CD4-positive, alpha-beta T cell treated with Interleukin-10 for 1 hour (primary cell): ENCODE measurements around the gene CXCL14.

ENCODE experiments used
- DNase-seq: peaks from one replicate; pipeline ENCODE4 v3.0.0-alpha.2; 2020

CXCL14 gene

DNA sequence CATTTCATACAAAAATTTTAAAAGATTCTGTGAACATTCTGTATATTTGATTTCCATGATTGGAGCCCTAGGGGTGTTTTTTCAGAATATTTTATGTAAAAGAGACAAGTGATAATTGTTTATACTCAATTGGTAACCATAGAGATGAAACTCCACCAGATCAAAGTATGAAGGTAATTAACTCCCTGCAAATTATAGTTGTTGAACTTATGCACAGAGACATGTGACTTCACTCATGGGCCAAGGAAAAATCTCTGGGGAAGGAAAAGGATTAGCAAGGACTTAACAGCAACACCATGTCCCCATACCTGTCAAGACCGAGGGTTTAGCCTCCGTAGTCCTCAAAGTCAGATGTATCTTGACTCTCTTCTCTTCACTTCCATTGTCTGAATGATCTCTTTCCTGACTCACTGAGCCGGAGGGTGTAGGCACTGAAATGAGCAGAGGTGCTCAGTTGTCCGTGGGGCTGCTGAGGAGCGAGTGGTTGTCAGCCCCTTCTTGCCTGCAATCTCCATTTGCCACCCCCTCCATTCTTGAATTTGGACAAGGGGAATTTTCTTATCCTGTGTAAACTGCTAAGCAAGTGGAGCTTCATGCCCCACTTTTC, 17.5 kb upstream of the CXCL14 start:
- DNase-seq: no peak

DNA sequence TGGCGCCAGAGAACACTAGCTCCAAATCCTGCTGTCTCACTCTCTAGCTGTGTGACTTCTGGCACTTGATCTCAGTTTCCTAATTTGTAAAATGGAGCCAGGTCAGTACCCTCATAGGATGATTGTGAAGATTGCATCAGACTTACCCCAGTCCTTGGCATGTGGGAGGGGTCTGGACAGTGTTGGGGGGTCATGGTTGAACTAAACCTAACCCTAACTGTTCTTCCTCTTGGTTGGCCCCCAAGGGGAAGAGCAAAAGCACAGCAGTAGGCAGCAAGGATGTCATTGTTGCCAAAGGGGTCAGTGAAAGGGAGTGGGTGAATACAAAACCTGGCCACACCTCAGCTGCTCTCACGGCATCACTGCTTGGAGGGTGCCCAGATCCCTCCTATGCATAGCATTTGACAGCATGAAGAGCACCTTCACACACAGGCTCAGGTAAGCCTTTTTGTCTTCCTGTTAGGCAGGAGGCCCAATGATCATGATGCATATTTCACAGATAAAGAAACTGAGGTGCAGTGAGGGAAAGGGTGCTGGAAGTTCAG, 15.7 kb upstream of the CXCL14 start:
- DNase-seq: no peak

DNA sequence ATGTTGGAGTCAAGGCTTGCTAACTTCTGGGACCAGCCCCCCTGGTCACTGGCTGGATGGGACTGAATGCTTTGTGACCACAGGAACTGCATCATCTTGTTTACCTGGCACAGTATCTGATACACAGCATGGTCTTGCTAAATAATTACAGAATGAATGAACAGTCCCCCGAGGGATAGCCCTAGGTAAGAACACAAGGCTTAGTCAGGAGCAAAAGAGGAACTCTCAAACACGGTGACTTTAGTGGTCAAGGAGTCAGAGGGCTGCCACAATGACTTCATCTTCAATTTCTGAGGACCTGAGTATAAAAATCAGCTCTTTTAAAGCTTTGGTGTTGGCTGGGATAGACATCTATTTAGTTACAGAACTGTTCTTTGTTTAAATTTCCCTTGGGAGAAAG, 15.1 kb upstream of the CXCL14 start:
- DNase-seq: no peak

DNA sequence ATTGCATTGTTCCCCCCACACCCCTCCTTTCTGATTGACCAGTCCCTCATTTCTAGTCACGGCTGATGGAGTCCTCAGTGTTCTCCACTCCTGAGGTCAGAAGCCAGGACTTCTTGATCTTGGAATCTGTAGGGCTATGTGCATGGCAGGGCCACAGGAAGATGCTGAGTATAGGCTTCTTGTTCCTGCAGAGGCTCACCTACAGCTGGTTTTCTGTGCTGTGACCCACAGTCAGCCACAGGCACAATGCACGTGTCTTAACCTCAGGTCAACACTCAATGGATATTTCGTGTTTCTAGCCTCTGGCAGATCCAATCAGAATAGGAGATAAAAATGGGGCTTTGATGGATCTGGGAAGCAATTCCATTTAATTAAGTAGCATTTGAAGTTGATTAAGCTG, 14.3 kb upstream of the CXCL14 start:
- no peak for DNase-seq

DNA sequence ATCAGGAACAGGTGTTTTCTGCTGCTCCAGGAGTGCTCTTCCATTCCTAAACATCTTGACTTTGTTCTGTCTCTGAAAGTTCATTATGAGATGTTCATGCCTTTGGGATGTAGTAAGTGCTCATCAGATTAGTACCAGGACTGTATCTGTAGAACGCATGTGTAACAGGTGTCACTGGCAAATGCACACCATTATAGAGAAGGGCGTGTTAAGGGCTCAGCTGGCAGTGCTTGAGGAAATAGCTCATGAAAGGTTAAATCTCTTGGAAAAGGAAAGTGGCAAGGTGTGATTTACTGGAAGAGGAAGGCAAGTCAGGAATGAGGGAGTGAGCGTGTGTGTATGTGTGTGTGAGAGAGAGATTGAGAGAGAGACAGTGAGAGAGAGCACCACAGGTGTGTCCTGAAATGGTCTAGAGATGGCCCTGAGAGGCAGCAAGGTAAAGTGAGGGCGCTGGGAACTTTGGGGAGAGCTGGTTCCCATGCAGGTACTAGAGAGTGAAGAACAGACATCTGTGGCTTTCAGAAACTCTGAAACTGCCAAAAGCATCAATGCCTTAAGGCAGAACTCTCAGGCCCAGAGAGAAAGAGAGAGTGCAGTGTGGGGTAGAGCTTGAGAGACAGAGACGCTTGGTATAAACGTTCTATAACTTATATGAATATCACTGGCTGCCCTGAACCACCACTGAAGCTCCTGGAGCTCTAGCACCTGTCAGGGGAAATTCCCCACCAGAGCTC, 13.7 kb upstream of the CXCL14 start:
- DNase-seq: no peak

DNA sequence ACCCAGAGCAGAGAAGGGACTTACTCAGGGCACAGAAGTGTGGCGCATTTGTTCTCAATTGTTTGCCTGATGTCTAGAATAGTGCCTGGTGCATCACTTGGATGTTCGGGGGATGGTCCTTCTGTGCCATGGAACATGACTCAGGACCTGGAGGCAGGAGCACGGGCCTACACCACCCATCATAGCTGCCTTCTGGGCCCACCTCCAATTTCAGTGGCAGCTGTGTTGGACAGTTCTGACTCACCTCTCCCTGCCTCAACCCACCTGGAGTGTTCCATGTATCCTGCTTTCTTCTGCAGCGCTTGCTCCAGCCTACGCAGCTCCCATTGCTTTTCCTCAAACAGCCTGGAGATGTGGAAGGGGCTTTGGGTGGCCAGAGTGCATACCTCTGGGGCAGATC, 12.5 kb upstream of the CXCL14 start:
- DNase-seq: no peak

DNA sequence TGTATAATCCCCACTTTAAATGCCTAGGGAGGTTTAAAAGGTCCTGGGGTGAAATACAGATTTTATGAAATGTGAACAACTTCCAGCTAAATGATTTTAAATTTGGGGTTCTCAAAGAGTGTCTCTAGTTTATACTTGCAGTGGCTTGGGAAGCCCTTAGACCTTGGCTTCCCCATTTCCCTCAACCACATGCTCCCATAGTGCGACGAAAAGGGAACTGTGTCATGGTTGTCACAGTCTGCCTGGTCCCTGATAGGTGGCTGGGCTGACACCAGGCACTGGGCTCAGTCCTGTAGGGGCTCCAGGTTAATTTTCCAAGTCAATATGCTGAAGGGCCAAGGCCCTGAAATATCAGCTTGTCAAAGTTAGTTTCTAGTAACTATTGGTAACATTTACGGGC, 10.4 kb upstream of the CXCL14 start:
- no peak for DNase-seq

DNA sequence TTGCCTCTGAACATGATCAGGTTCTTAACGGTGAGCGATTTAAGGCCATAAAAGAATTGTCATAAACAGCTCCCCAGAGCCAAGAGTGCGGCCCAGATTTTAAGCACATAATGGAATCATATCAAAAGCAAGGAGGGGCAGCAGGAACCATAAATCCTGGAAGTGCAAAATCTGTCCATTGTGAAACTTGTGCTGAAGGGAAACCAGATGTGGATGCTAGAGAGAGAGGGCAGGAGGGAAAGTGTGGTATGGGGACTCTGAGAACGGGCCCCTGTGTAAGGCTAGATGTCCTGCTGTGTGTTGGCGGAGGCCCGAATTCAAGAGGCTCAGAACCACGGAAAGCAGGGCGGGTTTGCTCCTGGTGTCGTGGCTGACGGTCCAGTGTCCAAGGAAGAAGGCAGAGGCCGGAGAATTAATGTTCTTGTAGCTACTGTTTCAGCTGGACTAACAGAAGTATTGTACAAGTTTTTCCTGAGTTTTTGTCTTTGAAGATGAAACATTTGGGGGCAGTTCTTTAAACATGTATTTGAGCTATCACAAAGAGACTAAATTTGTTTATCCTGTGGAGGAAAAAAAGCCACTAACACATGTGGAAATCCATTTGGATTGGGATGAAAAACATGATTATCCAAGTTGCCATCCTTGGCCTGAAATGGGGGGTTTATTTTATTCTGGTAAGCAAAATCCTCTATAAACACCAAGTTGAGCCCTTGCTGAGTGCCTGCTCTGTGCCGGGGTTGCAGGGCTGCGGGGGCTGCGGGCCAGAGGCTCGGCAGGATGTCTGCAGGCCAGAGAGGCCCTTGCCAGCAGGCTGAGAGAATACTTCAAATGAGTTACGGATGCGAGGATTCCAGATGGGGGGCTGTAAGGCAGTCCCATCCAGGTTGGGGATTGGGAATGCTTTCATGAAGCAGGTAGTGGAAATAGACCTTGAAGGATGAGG, 9.2 kb upstream of the CXCL14 start:
- DNase-seq: no peak

DNA sequence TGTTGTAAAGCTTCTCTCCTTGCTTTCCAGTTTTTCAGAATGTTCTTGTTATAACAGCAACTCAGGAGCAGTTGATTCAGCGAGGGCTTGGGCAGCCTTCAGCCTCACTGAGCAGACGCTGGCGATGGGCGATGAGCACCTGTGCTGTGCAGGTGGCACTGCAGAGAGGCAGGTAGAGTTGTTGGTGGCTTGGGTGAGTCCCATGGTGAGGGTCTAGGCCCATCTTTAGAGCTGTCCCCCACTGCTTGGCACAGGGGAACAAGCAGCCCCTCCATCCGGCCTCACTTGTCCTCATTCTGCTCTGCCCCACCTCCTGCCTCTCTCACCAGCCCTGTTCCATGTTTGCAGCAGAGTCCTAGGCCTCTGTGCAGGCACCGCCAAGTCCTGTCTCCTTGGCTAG, 6.1 kb upstream of the CXCL14 start:
- no peak for DNase-seq

DNA sequence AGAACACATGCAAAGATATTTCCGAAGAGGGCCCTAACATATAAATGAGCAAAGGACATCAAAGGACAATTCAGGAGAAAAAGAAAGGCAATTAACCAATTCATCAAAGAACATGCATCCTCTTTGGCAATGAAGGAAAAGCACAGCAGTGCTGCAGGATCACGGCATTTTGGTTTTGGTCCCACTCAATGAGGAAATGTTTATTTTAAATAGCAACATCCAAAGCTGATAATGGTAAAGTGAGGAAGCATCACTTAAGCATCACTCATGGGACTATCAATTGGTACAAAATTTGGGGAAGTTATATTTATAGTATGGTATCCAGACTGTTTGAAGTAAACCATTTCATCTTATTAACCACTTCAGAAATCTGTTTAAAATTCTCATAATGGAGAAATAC, 5.5 kb upstream of the CXCL14 start:
- no peak for DNase-seq

DNA sequence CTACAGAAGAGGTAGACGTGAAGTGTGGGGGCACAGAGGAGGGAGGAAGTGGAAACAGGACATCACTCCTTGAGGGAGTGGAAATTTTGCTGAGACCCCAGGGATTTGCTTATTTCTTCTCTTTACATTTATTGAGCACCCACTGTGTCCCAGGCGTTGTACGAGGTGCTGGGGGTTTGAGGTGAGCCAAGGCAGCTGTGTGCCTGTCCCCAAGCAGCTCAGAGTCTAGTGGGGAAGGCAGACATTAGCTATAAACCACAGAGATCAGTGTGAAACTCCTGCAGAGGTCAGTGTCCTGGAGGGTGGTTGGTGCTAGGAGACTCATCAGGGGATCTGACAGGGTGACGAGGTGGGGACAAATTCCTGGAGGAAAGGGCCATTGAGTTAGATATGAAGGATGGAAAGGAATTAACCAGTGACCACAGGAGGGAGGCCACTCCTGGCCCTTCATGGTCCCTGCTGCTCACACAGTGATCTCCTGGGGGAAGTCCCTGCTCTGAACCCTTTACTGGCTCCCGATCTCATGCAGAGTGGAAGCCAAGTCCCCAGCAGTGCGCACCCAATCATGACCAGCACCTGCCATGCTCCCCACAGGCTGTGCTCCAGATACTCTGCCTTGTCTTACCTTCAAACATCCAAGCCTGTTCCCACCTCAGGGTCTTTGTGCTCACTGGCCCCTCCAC, 3.4 kb upstream of the CXCL14 start:
- DNase-seq: no peak

DNA sequence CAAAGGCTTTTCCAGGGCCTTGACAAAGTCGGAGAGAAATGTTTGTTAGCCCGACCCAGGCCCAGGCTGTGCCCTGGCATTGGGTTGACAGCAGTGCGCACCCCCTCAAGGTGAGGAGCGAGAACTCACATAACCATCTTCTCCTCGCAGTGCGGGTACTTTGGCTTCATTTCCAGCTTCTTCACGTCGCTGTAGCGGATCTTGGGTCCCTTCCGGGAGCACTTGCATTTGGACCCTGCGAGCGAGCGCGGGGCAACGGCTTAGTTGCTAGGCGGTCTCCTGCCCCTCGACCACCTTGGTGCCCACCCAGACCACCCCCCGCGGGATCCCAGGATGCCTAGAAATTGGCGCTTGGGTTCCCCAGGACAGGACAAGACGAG, 496 bp downstream of the CXCL14 start:
- no peak for DNase-seq

DNA sequence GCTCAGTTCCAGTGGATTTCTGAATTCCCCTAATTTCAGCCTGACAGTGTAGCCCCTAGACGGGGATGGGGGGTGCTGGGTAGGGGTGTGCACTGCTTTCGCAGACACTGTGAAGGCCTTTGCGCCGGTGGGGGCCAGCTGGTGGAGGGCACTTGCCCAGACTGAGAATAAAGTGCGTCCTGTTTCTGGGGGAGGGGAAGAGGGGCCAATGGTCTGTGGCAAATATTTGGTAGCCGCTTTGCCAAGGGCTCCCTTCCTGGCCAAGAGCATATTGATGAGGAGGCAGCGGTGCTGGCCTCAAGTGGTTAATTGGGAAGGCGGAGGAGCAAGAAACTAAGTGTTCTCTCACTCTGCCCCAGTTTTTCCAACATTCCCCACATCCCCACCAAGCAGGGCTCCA, 1.4 kb downstream of the CXCL14 start:
- DNase-seq: no peak

DNA sequence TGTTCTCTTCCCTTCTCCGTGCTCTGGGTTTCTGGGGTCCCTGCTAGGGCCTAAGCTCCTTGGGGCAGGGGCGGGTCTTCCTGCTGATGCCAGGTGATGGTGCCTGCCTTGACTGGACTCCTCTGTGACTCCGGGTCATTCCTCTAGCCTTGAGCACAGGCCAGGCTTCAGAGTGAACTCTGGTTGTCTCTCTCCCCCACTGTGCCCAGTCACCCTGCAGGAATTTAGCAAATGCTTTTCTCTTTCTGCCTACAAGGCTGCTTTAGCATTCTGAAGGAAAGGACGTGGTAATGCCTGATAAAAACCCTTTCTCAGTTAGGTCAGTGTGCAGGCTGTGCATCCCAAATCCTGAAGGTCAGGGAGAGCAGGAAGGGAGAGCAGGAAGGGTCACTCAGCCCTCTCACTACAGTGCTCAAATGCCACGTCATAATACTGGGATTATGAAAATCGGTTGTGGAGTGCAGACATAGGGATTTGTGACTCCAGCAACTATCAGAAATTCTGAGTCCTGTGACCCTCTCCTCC, 2.7 kb downstream of the CXCL14 start:
- DNase-seq: no peak

DNA sequence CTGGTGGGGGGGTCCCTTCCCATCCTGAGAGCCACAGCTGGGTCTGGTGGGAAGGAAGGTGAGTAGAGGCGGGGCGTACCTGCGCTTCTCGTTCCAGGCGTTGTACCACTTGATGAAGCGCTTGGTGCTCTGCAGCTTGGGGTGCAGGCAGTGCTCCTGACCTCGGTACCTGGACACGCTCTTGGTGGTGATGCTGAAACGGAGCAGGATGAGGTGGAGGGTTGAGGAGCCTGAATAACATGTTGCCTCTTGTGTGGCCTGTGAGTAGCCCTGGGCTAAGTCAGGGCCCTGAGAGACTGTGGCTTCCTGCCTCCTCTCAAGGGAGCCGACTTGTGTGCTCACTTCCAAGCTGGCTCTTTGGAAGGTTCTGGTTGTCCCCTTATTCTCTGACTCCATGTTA, 4.3 kb downstream of the CXCL14 start:
- DNase-seq: no peak

DNA sequence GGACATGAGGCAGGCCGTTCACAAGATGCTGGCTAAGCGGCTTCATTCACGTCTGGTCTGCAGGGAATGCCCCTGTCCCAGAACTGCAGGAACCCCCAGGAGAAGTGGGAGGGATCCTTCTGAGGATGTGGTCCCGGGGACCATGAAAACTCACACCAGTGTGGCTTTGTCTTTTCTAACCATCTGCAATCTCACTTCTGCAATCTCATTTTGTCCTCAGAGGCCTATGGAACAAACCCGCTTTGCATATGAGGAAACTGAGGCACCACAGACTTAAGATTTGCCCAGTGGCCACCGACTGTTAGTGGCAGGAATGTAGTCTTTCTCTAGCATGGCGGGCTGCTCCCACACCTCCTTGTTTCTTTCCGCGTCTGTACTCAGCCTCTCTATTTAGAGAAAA, 6.9 kb downstream of the CXCL14 start:
- no peak for DNase-seq

DNA sequence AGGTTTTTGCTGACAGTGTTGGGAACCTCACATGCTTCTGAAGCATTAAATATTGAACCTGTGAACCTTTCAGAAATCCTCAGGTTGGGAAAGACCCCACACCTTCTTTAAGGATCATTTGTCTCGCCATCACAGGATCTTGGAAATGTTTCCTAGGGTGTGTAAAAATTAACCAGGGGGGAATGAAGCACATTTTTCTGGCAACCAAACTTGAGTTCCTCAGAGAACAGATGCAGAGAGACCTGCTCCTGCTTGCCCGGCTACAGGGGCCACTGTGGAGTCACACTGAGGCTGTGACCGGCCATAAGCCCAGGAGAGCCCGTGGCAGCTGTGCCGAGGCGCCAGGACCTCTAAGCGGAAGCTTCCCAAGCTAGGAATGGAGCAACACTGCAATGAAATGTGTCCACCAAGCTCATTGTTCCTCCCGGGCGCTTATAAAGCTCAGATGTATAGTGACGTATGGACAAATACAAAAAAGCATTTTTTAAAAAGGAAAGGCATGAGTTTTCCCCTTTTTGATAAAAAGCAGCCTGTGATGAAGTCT, 7.7 kb downstream of the CXCL14 start:
- no peak for DNase-seq

DNA sequence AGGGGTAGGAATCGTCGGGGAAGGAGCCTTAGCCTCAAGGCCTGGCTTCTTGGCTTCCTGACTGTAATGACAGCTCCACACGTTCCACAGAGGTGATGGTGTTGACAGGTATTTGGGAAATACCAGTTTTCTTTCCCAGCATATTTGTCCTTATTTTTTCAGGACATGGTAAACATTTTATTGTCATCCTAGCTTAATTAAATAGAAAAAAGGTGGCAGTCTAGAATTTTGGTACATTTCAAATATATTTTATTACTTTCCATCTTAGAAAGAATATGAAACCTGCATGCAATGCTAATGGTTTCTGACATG, 8.4 kb downstream of the CXCL14 start:
- DNase-seq: no peak

DNA sequence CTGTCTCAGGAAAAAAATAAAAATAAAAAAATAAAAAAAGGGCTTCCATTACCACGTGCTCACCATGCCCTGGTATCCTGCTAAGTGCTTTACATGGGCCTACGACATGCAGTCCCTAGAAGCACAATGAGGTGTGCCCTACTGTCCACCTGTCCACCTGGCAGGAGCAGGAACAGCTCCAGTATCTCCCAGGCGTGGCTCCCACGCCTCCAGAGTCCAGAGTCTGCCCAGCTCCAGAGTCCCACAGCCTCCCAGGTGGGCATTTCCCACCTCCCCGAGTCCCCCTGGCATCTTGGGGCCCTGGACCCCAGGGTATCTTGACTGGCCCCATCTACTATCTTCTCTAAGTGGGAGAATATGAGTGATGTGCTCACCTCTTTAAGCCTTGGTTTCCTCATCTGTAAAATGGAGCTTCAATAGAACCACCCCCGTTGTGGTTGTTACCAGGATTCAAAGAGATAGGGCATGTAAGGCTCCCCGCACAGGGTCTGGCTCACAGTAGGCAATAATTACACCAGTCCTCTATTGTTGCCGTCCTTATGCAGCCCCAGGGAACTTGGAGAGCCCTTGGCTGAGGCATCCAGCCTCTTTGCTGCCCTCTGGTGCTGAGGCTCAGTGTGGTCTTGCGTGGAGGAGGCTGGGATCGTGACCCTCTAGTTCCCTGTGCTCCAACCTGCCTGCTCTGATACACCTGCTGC, 8.9 kb downstream of the CXCL14 start:
- DNase-seq: no peak

DNA sequence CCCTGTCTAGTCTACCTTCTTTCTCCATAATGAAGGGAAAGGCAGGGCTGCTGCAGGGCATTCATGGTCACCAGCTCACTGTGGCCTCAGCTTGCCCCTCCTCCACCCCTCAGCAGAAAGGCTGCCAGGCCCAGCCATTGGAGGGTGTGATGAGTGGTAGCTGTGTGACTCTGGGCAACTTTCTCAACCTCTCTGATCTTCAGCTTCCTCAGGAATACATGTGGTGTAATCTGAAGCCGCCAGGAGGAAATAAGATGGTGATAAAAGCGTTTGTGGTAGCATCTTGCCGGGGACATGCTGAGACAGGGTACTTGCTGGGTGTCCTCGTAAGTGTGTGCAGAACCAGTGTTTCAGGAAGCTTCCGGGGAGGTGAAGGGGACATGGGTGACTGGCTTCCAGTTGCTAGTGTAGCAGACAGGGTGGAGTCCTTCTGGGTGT, 9.8 kb downstream of the CXCL14 start:
- DNase-seq: no peak

DNA sequence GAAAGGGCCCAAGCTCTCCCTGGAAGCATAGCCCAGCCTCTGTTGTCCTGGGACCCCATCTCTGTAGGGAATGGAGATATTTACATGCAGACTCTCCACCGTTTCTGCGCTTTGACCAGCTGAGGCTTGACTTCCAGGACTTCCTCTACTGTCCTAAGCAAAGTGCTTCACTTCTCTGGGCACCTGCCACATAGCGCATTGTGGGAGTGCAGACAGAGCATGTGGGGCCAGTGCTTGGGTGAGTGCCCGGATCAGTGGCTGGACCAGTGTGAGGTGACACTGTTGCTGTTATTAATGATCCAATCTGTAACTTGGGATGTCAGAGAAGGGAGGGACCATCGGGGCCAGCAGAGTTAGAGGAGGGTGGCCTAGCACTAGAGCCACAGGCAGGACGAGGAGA, 10.5 kb downstream of the CXCL14 start:
- no peak for DNase-seq

DNA sequence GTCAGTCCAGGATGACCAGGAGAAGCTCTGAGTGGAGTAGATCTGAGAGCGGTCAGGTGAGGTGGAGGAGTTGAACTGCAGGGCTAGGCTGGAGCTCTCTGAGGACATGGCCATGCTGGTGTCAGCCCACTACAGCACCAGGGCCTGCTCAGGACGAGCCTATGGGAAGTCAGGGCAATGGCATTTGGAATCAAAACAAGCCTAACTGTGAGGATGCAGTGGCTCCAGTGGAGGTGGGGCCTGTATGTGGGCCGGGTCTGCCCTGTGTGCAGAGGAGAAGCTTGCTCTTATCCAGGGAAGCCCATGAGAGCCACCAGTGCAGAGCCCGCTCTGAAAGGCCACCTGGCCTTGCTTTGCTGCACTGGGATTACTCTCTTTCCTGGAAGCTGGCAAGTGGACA, 11.1 kb downstream of the CXCL14 start:
- no peak for DNase-seq
